HFF-Myc (cell line): Measurements from ENCODE around the gene AMPH.

Experiments
- DNase-seq: peaks from one replicate; pipeline ENCODE4 v3.0.0-alpha.2; 2011; ENCODE audit warnings: low read depth; ENCODE audit errors: extremely low read depth
- H3K4me3 ChIP-seq: replicated peaks from 2 replicates; pipeline ENCODE4 v1.5.1; 2011; ENCODE audit warnings: low read depth, mild to moderate bottlenecking, control low read depth, low read length
- TF ChIP-seq, protein P1 (sequence below): IDR thresholded peaks from 2 replicates; pipeline ENCODE4 v1.5.1; 2012; ENCODE audit warnings: mild to moderate bottlenecking, low read depth, low read length, control low read depth; ENCODE audit errors: missing control alignments

AMPH gene

DNA sequence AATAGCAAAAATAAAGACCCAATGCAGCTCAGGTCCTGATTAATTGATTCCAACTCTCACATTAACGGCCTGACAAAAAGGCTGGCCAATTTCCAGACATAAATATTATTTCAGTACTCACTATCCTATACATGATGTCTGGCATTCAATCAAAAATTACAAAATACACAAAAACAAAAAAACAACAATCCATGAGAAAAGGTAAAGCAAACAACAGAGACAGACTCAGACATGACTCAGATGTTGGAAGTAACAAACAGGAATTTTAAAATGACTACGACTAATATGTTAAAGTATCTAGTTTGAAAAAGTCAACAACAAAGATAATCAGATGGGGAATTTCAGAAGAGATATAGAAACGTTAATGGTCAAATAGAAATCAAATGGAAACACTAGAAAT is 152.8 kb downstream of the AMPH start:
- no peak for DNase-seq
- TF ChIP-seq, protein P1, sequence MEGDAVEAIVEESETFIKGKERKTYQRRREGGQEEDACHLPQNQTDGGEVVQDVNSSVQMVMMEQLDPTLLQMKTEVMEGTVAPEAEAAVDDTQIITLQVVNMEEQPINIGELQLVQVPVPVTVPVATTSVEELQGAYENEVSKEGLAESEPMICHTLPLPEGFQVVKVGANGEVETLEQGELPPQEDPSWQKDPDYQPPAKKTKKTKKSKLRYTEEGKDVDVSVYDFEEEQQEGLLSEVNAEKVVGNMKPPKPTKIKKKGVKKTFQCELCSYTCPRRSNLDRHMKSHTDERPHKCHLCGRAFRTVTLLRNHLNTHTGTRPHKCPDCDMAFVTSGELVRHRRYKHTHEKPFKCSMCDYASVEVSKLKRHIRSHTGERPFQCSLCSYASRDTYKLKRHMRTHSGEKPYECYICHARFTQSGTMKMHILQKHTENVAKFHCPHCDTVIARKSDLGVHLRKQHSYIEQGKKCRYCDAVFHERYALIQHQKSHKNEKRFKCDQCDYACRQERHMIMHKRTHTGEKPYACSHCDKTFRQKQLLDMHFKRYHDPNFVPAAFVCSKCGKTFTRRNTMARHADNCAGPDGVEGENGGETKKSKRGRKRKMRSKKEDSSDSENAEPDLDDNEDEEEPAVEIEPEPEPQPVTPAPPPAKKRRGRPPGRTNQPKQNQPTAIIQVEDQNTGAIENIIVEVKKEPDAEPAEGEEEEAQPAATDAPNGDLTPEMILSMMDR, result no peak
- H3K4me3 ChIP-seq, result no peak overlapping the region

DNA sequence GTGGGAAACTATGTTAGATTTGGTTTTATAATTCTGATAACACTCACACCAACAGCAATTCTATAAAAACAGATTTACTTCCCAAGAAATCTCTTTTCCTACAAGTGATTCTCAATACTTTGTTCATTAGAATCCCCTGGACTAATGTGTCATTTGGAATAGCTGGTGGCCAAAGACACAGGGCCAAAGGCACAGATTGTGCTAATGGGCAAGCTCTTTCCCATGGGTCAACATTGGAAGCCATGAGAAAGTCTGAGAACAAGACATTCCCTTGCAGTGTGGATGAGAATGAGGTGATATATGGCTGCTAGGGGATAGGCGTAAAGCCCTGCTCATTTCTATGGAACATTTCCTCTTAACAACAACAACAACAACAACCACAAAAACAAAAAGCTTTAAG is 153.8 kb downstream of the AMPH start:
- no peak for DNase-seq
- TF ChIP-seq, protein P1, result no peak
- H3K4me3 ChIP-seq, result no peak overlapping the region

DNA sequence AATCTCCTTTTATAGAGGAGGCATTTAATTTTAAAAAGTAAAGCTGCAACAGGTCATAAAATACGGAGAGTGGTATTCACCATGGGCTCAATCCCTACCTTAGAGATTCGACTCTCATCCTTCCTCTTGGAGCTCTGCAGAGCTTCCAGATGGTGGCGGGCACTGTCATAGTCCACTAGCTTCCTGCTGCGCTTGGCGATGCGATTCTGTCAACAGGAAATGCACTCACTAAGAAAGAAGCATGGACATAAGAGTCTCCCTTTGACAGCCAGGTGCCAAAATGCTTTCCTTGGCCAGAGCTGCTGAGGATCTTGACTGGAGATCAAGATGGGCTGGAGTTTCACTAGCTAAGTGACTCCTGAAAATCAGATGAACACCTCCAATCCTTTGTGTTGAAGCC is 154.4 kb downstream of the AMPH start:
- H3K4me3 ChIP-seq, result no peak overlapping the region
- no peak for DNase-seq
- TF ChIP-seq, protein P1, result no peak

DNA sequence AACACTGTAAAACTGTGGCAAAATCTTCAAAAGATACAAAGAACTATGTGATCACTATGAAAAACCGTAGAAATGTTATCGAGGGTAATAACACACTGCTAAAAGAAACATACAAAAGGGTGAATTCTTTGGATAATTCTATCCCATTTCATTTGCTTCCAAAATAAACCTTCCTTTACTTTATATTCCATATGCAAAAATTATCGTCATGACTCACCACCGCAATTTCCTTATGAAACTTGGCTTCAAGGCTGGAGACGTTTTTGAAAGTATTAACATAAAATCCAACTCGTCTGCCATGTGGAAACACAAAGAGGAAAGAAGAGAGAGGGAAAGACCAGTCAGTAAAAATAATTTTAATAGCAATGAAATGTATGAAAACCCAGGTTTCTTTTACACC is 165.2 kb downstream of the AMPH start:
- no peak for DNase-seq
- H3K4me3 ChIP-seq, result no peak overlapping the region
- TF ChIP-seq, protein P1, result no peak

DNA sequence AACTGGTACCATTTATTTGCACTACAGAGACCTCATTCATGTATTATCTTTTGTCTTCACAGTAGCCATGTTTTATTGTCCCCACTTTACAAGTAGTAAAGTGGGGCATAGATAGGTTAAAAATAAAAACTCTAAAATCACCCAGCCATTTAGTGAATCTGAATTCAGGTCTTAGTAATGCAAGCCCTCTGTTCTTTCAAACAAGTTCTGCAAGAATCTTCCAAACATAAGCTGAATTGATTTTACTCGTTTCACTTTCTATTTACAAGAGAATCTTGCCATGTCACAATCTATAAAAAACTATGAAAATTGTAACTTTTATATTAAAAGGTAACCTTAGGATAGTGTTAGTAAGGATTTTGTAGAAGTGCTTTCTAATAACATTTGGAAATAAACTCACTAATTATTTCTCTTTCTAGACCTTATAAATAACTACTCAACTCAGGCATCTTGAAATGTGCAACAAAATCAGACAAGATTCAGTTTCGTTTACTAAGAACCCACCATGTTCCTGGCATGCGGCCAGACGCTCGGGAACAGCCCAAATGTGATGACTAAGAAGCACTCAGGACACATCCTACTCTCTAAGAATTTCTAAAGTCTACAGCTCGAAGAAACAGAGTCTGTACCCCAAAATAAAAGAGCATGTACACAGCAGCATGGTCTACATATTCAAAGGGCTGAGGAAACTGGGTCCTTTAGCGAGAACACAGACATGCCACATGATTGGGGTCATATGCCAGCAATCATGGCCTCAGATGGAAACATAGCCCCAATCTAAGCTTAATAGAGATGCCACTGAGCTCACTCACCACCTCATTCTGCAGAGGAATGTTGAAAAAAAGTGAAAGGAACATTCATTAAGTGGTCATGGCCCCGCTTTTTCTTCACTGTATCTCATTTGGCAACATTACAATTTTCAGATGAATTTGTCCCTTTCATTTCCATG is 167.6 kb downstream of the AMPH start:
- TF ChIP-seq, protein P1, result no peak
- H3K4me3 ChIP-seq, result no peak overlapping the region
- peak; percentile 26 for DNase-seq

DNA sequence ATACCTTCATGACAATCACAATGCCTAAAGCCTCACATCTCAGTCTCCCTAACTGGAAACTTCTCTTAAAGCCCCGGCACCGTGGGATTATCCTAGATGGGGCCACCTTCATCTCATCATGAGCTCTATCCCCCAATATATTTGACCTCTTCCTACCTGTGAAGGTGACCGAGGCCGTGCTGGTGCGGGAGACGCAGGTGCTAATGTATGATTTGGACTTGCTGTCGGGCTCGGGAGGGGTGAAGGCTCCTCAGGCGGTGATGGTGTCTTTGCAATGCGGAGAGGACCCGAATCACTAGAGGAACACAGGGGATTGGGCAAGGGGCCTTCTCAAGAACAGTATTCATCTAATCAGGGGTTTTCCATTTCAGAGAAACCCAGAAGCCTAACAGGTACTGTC is 168.4 kb downstream of the AMPH start:
- TF ChIP-seq, protein P1, result no peak
- no peak for DNase-seq
- no peak overlapping the region for H3K4me3 ChIP-seq
